HG02973 (cell line): Measurements from ENCODE around the gene ZNF28.
"Not testable (repeated sequence)": the region's sequence is repeated elsewhere in the genome, so short reads cannot be mapped to it uniquely, and the experiment has no call there.

Experiments
- ATAC-seq: cut with Tn5 transposase; IDR thresholded peaks from one replicate; pipeline ENCODE4 v1.9.1; 2021; ENCODE audit warnings: moderate library complexity; ENCODE audit not compliant: unreplicated experiment

Gene ZNF28

GRCh38 chr19:52782864-52783263, 38.6 kb downstream of the ZNF28 start:
- ATAC-seq: not testable (repeated sequence)

- no peak for ATAC-seq
Measured at GRCh38 chr19:52778811-52779210, 42.6 kb downstream of the ZNF28 start.

- ATAC-seq: not testable (repeated sequence)
Measured at GRCh38 chr19:52756447-52756846, 65.0 kb downstream of the ZNF28 start.

- no peak for ATAC-seq
Measured at GRCh38 chr19:52749780-52750179, 71.7 kb downstream of the ZNF28 start.

- ATAC-seq: no peak
Measured at GRCh38 chr19:52748336-52748950, 73.0 kb downstream of the ZNF28 start.
